GF-D8 (cell line): ENCODE data around the gene GLRA1.
"Not testable (repeated sequence)": the region's sequence is repeated elsewhere in the genome, so short reads cannot be mapped to it uniquely, and the experiment has no call there.

Experiments
- DNase-seq: peaks from one replicate; lab custom pipeline; 2025; lab: John Stamatoyannopoulos, UW

Gene GLRA1

GRCh38 chr5:151881621-151882225 is 42.9 kb downstream of the GLRA1 start:
- DNase-seq = no peak

DNA sequence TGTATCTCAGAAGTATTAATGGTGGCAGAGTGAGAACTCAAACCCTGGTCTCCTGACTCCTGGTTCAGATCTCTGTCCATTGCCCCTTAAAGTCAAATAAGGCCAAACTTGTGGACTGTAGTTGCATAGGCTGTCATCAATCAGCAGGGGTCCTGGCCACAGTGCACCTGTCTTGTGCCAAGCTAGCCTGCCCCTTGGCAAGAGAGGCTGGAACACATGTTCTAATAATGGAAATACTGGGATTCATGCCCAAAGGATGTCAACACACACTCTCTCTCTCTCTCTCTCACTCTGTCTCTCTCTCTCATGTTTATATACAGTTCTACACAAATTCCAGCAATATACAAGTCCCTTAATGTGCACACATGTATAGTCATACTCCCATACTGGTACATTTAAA is 44.3 kb downstream of the GLRA1 start:
- DNase-seq = no peak

GRCh38 chr5:151873701-151874100 is 51.0 kb downstream of the GLRA1 start:
- no peak for DNase-seq

DNA sequence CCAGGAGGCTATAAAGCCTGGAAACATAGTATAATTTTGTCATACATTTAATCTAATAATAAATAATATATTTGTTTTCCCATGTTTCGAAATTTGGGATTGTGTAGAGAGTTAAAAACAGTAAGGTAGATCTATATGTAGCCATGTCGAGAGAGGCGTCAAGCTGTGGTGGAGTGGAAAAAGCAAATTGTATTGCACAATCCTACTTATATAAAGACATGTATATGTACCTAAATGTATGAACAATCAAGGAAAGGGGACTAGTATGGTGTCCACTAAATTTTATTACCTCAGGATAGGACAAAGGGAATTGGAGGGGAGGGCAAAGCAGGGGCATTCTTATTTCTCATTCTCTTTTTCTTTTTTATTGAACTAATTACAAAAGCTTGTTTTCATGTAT is 52.0 kb downstream of the GLRA1 start:
- DNase-seq = no peak

- DNase-seq = no peak
These were observed 53.8 kb downstream of the GLRA1 start for GRCh38 chr5:151870820-151871219.

DNA sequence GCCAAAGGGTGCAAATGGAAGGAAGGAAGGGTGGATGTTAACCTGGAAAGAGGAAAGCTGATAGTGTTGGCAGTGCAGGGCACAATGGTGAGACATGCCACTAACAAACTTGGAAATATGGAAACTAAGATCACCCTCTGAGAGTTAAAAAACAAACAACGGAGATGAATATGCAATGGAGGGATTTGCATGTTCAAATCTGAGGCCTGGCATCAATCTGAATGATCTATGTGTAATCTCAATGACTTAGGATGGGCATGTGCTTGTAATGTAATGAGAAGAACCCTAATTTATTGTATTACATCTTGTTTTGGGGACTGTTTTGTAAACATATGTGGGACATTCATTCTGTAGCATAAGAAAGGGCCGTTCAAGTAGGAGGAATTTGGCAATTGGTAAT is 54.4 kb downstream of the GLRA1 start:
- DNase-seq = no peak

- DNase-seq = no peak
These were observed 54.8 kb downstream of the GLRA1 start for GRCh38 chr5:151869843-151870242.

DNA sequence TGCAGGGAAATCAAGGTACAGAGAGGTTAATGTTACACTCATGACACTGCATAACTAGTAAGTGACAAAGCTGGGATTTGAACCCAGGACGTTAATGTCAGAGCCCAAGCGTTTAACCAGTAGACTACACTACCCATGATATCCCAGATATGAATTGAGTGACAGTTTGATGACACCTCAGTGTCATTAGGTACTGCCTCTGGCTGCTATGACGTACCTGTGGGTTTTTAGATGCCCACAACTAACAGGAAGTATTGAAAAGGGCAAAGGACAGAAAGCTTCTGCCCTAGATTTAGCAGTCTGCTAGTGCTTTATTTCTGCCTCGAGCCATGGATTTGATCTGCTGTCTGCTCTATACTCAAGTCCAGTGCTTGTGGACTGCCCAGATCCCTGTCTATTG is 56.2 kb downstream of the GLRA1 start:
- DNase-seq = no peak

GRCh38 chr5:151864061-151864748 is 60.4 kb downstream of the GLRA1 start:
- DNase-seq = no peak

GRCh38 chr5:151863566-151863965 is 61.1 kb downstream of the GLRA1 start:
- no peak for DNase-seq

- DNase-seq = no peak
These were observed 61.7 kb downstream of the GLRA1 start for GRCh38 chr5:151862811-151863472.

DNA sequence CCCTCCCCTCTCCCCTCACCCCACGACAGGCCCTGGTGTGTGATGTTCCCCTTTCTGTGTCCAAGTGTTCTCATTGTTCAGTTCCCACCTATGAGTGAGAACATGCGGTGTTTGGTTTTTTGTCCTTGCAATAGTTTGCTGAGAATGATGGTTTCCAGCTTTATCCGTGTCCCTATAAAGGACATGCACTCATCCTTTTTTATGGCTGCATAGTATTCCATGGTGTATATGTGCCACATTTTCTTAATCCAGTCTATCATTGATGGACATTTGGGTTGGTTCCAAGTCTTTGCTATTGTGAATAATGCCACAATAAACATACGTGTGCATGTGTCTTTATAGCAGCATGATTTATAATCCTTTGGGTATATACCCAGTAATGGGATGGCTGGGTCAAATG is 63.8 kb downstream of the GLRA1 start:
- not testable (repeated sequence) for DNase-seq

DNA sequence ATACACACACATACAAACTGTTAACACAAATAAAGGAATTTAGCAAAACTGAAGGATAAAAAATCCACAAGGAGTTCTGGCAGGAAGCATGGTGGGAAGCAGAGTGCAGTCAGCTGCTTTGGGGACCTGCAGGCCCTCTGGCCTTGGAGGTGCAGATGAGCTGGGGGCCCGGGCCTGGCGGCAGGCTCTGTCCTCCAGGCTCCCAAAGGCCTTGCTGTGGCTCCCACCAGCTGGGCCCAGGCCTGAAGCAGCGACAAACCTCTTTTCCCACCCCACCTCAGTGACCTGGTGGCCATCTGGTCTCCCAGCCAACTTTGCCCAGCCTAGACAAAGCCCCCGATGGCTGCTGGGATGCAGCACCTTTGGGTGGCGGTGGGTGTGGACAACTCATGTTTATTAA is 67.8 kb downstream of the GLRA1 start:
- DNase-seq = no peak

GRCh38 chr5:151855701-151856100 is 69.0 kb downstream of the GLRA1 start:
- no peak for DNase-seq

DNA sequence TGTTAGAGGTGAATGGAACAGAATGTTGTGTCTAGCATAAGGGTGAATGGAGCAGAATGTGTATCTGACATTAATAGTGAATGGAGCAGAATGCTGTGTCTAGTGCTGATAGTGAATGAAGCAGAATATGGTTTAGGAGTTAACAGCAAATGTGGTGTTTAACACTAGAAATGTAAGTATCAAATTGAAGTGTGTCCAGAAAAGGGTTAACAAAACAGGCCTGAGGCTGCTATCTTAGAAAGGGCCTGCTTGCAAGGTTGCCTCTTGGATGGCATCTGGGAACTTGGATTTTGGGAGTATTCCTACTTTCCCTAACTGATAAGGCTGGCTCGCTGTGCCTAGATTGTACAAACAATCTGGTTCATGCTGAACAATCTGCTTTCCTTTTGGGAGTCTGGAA is 76.8 kb downstream of the GLRA1 start:
- no peak for DNase-seq

GRCh38 chr5:151846765-151847164 is 77.9 kb downstream of the GLRA1 start:
- DNase-seq = no peak

DNA sequence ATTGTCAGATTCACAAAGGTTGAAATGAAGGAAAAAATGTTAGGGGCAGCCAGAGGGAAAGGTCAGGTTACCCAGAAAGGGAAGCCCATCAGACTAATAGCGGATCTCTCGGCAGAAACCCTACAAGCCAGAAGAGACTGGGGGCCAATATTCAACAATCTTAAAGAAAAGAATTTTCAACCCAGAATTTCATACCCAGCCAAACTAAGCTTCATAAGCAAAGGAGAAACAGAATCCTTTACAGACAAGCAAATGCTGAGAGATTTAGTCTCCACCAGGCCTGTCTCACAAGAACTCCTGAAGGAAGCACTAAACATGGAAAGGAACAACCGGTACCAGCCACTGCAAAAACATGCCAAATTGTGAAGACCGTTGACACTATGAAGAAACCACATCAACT is 91.8 kb downstream of the GLRA1 start:
- DNase-seq = not testable (repeated sequence)

DNA sequence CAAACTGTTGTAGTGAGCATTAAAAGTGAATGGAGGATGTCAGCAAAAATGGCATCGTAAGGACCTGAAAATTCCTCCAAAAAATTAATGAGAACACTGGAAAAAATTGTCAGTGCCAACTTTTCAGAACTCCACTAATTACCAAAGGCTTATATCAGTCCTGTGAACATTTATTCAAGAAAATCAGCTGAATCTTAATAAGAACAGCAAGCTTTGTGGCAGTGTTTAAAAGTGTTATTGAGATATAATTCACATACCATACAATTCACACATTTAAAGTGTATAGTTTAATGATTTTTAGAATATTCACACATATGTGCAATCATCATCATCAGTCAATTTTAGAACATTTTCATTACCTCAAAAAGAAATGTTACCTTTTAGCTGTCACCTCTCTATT is 95.3 kb downstream of the GLRA1 start:
- no peak for DNase-seq

- DNase-seq = no peak
These were observed 99.2 kb downstream of the GLRA1 start for GRCh38 chr5:151825445-151825844.

GRCh38 chr5:151822141-151822540 is 102.5 kb downstream of the GLRA1 start:
- no peak for DNase-seq

DNA sequence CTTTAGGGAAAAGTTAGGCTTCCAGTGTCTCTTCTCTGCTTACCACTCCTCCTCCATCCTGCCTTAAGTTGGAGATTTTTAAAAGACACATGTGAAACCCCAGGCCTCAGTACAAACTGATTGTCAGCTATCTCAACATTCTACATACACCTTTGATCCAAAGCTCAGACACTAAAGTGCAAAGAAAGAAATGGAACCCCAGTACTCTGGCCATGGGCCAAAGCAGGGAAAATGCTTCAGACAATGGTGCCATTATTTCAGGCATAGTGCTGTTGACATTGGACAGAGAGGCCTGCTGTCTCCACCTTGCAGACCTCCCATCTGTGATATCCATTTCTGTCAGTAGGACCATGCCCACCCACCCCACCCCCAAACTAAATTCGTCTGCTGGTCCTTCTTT is 103.7 kb downstream of the GLRA1 start:
- no peak for DNase-seq

GRCh38 chr5:151820271-151820670 is 104.4 kb downstream of the GLRA1 start:
- no peak for DNase-seq

- no peak for DNase-seq
These were observed 104.8 kb downstream of the GLRA1 start for GRCh38 chr5:151819830-151820229.

- no peak for DNase-seq
These were observed 109.6 kb downstream of the GLRA1 start for GRCh38 chr5:151815051-151815450.
